Skeletal muscle cell (primary cell): ENCODE measurements around the gene SLC6A13.
"Not testable (repeated sequence)": the region's sequence is repeated elsewhere in the genome, so short reads cannot be mapped to it uniquely, and the experiment has no call there.

Source experiments
- DNase-seq: peaks from one replicate; pipeline ENCODE4 v3.0.0-alpha.2; 2010; ENCODE audit warnings: low read depth
- H3K4me3 ChIP-seq: 2 replicates; pipeline ENCODE4 v1.5.1; 2011; ENCODE audit warnings: low read depth, mild to moderate bottlenecking, control low read depth, low read length, moderate library complexity

The SLC6A13 gene

DNA sequence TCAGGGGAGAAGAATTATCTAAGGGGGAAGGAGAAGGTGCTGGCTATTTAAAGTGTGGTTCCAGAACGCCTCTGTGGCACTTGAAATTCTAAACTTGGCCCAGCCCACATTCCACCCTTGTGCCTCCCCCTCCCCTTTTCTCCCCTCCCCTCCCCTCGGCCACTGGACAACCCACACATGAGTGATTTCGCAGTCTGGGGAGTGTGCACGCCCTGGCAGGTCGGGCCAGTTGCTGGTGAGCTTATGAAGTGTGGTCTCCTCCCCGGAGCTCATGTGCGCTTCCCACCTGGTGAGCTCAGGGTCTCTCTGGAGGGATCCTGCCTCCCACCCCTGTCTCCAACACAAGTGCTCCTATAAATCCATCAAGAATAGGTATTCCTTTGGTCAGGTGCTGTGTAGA is at the start of gene SLC6A13:
Gene SLC6A13 (minus strand): TSS at position 20 of the 400 bp plus-strand sequence. CDS start 2,784 bp downstream, outside the sequence.
- DNase-seq = no peak
- no peak within 1 kb of the TSS for H3K4me3 ChIP-seq

DNA sequence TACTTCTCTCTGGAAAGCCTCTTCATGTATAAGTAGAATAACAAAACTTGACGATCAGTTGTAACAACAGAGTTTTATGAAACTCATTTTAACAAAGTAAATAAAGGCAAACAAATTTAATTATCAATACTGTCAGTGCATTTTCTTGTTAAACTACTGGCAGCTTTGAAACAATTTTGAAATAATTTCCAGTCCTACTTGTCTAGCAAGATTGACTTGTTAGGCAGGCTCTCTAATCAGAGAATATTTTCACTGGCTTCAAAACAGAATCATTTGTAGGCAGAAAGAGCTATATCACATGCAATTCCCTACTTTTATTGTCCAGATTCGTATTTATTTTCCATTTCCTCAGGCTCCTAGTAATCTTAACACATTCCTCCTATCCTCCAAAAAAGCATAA is 45.9 kb upstream of the SLC6A13 start:
- DNase-seq = no peak
- H3K4me3 ChIP-seq = no peak overlapping the region

DNA sequence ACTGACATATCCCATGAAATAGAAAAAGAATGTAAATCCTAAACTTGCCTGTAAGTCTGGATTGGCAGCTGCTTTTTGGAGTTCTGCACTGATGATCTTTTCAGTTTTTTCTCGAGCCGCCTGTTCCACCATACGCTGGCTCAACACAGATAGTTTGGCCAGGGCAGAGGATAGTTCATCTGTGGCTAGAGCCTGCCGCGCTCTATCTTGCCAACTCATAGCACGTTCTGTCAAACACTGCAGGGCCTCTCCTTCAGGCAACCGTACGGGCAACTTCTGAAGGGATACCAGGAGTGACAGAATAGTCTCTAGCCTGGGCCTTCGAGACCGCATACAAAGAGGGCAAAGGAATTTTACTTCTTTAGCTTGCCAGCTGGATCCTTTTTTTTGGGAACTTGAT is 44.8 kb upstream of the SLC6A13 start:
- DNase-seq = no peak
- H3K4me3 ChIP-seq = no peak overlapping the region

DNA sequence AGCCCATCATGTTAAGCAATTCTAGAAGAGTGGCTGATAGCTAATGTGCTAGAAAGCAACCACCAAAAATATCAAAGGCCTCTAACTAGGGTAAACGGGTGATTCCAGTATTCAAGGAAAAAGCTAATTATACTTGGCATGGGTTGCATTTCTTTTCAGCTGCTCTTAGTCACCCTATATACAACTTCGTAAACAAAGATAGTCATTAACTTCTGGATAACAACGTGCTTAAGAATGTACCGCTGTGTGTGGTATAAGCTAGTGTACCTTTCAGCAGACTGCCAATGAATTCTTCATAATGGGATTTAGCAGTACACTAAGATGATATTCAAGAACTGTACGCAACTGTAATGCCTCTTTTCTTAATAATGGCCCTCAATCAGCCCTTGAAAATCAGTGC is 42.2 kb upstream of the SLC6A13 start:
- no peak overlapping the region for H3K4me3 ChIP-seq
- DNase-seq = no peak

DNA sequence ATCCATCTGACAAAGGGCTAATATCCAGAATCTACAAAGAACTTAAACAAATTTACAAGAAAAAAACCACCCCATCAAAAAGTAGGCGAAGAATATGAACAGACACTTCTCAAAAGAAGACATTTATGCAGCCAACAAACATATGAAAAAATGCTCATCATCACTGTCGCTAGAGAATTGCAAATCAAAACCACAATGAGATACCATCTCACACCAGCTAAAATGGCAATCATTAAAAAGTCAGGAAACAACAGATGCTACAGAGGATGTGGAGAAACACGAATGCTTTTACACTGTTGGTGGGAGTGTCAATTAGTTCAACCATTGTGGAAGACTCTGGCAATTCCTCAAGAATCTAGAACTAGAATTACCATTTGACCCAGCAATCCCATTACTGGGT is 40.1 kb upstream of the SLC6A13 start:
- not testable (repeated sequence) for DNase-seq, H3K4me3 ChIP-seq

DNA sequence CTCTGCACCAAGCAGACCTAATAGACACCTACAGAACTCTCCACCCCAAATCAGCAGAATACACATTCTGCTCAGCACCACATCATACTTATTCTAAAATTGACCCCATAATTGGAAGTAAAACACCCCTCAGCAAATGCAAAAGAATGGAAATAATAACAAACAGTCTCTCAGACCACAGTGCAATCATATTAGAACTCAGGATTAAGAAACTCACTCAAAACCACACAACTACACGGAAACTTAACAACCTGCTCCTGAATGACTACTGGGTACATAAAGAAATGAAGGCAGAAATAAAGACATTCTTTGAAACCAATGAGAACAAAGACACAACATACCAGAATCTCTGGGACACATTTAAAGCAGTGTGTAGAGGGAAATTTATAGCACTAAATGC is 37.5 kb upstream of the SLC6A13 start:
- DNase-seq, H3K4me3 ChIP-seq: not testable (repeated sequence)

DNA sequence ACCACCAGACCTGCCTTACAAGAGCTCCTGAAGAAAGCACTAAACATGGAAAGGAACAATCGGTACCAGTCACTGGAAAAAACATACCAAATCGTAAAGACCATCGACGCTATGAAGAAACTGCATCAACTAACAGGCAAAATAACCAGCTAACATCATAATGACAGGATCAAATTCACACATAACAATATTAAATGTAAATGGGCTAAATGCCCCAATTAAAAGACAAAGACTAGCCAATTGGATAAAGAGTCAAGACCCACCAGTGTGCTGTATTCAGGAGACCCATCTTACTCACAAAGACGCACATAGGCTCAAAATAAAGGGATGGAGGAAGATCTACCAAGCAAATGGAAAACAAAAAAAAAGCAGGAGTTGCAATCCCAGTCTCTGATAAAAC is 36.9 kb upstream of the SLC6A13 start:
- DNase-seq, H3K4me3 ChIP-seq: not testable (repeated sequence)

DNA sequence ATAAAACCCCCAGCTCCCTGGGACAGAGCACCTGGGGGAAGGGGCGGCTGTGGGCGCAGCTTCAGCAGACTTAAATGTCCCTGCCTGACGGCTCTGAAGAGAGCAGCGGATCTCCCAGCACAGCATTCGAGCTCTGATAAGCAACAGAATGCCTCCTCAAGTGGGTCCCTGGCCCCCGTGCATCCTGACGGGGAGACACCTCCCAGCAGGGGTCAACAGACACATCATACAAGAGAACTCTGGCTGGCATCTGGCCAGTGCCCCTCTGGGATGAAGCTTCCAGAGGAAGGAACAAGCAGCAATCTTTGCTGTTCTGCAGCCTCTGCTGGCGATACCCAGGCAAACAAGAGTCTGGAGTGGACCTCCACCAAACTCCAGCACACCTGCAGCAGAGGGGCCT is 35.4 kb upstream of the SLC6A13 start:
- H3K4me3 ChIP-seq, DNase-seq: not testable (repeated sequence)

DNA sequence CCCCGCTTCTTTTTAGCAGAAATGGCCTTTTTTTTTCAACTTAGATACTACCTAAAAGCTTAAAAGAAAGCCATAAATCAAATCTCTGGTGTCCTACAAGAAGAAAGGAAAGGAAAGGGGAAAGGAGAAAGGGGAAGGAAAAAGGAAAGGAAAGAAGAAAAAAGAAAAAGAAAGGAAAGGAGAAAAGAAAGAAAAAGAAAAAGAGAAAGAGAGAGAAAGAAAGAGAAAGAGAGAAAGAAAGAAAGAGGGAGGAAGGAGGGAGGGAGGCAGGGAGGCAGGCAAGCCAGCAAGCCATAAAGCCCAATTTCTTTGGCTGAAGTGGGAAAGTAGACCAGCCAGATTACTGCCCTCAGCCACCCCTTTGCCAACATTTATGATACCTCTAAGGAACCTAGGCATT is 32.5 kb upstream of the SLC6A13 start:
- no peak overlapping the region for H3K4me3 ChIP-seq
- DNase-seq = no peak

DNA sequence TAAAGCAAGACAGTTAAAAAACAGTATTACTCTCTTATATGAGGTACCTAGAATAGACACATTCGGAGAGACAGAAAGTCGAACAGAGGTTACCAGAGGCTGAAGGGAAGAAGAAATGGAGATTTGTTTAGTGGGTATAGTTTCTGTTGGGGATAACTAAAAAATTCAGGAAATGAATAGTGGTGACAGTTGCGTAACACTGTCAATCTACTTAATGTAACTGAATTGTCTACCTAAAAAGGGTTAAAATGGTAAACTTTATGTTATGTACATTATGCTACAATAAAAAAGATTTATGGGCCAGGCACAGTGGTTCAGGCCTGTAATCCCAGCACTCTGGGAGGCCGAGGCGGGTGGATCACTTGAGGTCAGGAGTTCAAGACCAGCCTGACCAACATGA is 30.6 kb upstream of the SLC6A13 start:
- DNase-seq = no peak
- H3K4me3 ChIP-seq = no peak overlapping the region

DNA sequence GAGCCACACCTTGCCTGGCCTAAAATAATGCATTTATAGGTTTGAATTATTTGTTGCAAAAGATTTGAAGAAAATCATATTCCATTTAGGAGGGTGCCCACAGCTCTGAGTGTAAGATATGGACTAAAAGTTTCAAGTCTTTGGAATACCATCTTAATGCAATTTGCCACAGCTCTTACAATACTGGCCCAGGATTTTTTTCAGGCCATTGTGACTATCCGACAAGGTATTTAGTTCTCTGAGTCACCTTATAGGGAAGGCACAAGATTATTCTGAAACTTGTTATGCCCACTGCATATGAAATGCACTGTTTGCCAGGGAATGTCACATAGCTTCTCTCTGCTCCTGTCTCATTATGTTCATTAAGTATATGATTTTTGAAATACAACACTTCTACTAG is 29.6 kb upstream of the SLC6A13 start:
- no peak overlapping the region for H3K4me3 ChIP-seq
- DNase-seq = no peak

DNA sequence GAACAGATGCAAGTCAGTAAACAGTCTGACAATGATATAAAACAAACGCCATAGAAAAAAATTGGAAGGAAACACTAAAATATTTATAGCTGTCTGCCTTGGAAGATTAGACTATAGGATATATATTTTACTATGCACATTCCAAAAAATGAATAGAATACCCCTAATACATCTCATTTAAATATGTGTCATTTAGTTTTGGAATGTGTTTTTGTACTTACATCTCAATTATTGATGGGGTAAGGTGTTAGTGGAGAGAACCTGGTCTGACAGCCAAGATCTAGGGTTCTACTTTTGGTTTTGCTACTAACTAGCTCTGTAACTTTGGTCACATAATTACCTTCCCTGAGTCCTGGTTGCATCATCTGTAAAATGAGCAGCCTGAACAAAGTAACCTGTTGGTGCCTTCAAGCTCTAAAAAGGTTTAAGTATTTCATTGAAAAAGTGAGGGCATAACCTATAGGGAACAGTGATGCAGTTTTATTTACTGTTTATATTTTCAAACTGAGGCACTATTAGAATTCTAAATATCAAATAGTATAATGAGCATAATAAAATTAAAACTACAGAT is 28.6 kb upstream of the SLC6A13 start:
- H3K4me3 ChIP-seq = no peak overlapping the region
- DNase-seq = no peak

DNA sequence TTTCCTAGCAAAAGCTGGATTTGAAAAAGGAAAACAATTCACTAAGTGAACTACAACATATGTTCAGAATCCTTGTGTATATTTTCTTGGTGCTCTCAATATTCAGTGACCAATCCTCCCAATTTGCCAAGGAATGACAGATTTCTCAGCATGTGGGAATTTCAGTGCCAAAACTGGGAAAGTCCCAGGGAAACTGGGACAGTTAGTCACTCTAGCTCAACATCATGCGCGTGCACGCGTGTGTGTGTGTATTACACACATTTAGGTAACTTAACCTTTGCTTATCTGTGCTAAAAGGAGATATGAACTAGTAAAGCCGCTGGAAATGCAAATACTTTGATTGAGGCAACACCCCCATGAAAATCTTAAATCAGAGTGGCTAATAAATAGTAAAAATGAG is 26.1 kb upstream of the SLC6A13 start:
- H3K4me3 ChIP-seq = no peak overlapping the region
- no peak for DNase-seq

DNA sequence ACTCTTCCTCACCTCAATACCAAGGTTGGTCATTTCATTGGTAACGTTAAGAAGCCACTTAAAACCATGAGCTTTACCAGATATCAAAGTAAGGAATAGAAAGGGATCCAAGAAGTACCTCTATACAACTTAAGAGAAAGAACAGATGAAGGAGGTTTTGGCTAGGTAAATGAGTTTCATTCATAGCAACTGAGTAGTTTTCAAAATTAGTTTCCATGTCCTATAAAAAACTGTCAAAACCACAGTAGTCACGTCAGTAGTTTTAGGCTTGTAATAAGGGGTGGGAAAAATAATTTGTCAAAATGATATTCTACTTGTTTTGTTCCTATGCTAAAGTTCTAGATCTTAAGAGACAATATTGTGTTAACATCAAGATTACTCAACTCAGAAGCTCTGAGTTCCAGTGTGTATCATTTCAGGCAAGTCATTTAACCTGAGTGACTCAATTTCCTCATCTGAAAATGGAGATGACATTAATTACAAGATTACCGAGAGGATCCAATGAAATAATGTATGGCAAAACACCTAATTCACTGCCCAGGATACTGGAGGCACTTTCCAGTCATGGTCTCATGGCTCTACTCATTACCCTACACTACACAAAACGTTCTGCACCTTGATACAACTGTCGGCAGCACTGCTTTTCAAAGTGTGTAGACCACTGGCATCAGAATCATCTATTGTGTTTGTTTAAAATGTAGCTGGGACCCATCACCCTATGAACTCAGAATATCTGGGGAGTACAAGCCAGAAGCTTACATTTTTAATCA is 24.1 kb upstream of the SLC6A13 start:
- DNase-seq = no peak
- H3K4me3 ChIP-seq = no peak overlapping the region

DNA sequence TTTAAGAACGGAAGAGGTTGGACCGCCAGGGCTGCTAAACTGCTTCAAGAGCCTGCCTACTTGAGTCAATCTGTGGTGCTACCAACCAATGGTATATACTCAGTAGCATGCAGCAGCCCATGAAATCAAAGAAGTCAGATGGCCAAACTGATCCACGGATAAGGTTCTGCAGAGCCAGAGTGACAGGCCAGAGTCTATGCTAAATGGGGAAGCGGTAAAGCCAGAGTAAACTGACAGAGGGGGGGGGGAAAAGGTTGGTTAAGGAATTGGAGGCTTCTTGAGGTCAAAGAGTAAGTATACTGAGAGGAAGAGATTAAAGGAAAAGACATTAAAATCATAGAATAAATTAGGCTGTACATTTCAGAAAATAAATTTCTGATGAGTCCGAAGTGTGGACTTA is 15.4 kb upstream of the SLC6A13 start:
- no peak overlapping the region for H3K4me3 ChIP-seq
- no peak for DNase-seq

DNA sequence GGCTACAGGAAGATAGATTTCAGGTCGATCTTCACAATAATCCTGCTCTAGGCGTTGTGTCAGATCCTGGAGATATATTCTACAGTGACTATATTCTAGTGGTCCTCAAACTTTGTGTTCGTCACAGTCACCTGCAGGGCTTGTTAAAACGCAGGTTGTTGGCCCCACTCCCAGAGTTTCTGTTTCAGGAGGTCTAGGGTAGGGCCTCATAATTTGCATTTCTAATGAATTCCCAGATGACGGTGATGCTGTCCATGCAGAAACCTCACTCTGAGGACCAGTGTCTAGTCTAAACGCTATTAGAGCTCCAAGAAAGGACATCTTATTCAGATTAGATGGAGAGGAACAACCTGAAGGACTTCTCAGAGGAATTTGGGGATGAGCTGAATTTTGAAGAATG is 13.2 kb upstream of the SLC6A13 start:
- H3K4me3 ChIP-seq = no peak overlapping the region
- no peak for DNase-seq

DNA sequence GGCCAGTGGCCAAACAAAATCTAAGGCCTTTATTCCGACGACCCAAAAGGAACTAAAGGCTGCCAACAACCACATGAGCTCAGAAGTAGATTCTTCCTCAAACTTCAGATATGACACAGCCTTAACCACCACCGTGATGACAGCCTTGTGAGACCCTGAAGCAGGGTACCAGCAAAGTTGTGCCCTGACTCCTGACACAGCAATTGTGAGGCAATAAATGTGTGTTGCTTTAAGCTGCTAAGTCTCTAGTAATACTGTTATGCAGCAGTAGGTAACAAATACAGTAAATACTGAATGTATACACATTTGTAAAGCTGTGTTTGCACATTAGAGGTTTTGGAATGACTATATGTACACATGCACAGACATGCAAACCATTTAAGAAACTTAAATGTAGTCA is 10.7 kb upstream of the SLC6A13 start:
- DNase-seq = no peak
- no peak overlapping the region for H3K4me3 ChIP-seq

DNA sequence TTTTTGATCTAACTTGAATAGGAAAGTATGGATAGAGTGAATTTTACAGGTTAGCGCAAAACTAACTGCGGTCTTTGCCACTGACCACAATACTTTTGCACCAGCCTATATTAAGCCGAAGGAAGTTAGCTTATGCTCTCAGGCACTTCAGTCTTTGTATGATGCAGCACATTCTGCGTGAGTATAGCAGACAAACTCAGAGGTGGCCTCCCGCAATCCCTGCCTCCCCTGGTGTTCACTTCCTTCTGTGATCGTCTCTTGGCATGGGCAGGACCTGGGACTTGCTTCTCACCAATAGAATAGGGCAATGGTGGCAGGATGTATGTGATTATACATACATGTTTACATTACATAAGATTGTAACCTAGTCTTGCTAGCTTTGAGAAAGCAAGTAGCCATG is 10.3 kb upstream of the SLC6A13 start:
- no peak overlapping the region for H3K4me3 ChIP-seq
- no peak for DNase-seq

DNA sequence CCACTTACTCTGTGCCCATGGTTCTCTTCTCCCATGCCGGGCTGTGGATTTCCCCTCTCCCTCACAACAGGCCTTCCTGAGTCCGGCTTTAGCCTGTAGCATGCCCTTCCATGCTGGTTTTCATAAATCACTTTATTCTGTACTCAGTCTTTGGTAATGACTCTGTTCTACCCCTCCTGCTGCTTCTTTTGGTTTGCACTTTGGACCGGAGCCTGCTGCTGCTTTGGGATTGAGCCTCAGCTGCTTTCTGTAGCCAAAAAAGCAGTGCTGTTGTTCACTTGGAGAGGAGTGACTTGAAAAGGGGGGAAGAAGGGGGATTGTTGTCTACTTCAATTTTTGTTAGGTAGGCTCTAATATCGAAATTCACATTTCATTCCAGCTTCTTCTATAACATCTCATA is 8.5 kb upstream of the SLC6A13 start:
- no peak for DNase-seq
- no peak overlapping the region for H3K4me3 ChIP-seq

DNA sequence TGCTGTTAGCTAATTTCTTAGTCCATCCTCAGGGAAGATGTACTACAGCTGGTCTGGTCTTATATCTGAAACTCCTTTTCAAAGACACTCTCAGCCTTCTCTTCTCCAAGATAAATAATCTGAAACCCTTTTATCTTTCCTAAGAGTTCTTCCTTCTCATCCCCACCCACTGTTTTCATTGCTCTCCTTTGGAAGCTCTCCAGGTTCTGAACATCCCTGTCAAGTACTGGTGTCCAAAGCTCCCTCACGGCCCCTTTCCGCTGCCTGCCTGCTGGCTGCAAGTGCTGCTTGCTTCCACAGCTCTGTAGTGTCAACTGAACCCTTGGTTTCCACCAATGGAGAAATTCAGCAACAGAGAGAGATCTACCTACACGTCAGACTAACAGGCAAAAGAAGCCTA is 6.6 kb upstream of the SLC6A13 start:
- peak; percentile 51 for DNase-seq
- no peak overlapping the region for H3K4me3 ChIP-seq

DNA sequence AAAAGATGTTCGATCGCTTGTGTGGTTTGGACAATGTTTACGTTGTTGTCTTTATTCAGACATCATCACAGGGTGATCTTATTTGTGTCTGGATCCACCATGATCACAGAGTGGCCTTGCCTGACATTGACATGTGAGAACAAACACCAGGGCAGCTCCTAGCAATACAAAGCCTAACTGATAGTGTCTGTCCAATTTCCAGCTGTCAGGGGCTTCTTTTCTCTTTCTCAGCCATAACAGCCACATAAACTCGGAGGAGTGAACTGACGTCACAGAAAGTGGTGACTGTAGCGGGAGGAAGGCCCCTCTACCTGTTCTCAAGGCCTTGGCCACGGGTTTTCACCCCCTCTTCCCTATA is 5.8 kb upstream of the SLC6A13 start:
- DNase-seq = no peak
- H3K4me3 ChIP-seq = no peak overlapping the region
